Endothelial cell of umbilical vein (primary cell): ENCODE data around the gene SLC22A15. TPM values are rescaled to one million over a fixed set of nuclear protein-coding genes. Genes with fewer than 3 reads are reported as not detected.

Experiments used
- BruUV-seq: library from RNA; stranded (reverse); fragments of 400-500 nt; replicated peaks from 2 replicates; lab custom pipeline; 2021; lab: Mats Ljungman, UMichigan
- CTCF ChIA-PET: fragments of 300-600, 350-600 bp; sonication (Branson Sonifier 250); formaldehyde crosslinking; loops from one replicate; lab custom pipeline; 2021; ENCODE audit warnings: antibody characterized with exemption, inconsistent platforms; lab: Charles Lee
- POLR2A ChIA-PET: fragments of 300-600, 350-600 bp; sonication (Branson Sonifier 250); formaldehyde crosslinking; loops from one replicate; lab custom pipeline; 2021; ENCODE audit warnings: antibody characterized with exemption, inconsistent platforms; lab: Charles Lee
- DNase-seq: peaks from one replicate; pipeline ENCODE4 v3.0.0-alpha.2; 2011; ENCODE audit warnings: low read depth, low spot score
- FAIRE-seq: peaks from 2 replicates; lab custom pipeline; 2011; peaks lifted over from hg19 to GRCh38; lab: Jason Lieb, UNC
- H2AFZ ChIP-seq: 2 replicates; pipeline ENCODE4 v1.6.0; 2012; ENCODE audit warnings: low read depth, low read length, control low read depth, inconsistent platforms
- H3K27ac ChIP-seq: 2 replicates; pipeline ENCODE4 v1.5.1; 2011; ENCODE audit warnings: low read depth, mild to moderate bottlenecking, control low read depth, low read length, moderate library complexity; ENCODE audit not compliant: insufficient read depth
- H3K27me3 ChIP-seq, 2 experiments: 2 replicates each; pipeline versions ENCODE4 v1.6.0 to v1.6.1; 2011; ENCODE audit warnings: low read length in 2 of 2, mixed read lengths in 1 of 2; ENCODE audit not compliant: control insufficient read depth in 2 of 2, insufficient read depth in 2 of 2
- H3K36me3 ChIP-seq, 2 experiments: 2 replicates in 1 of 2; 3 replicates in 1 of 2; pipeline ENCODE4 v1.5.1; 2011; ENCODE audit warnings: low read length in 2 of 2, mild to moderate bottlenecking in 1 of 2, moderate library complexity in 1 of 2; ENCODE audit not compliant: control insufficient read depth in 2 of 2, insufficient read depth in 2 of 2; ENCODE audit errors: extremely low read depth in 1 of 2
- H3K4me1 ChIP-seq: 3 replicates; pipeline ENCODE4 v1.5.1; 2011; ENCODE audit warnings: mild to moderate bottlenecking, low read length; ENCODE audit not compliant: control insufficient read depth, insufficient read depth; ENCODE audit errors: extremely low read depth
- H3K4me2 ChIP-seq: 2 replicates; pipeline ENCODE4 v1.6.1; 2011; ENCODE audit warnings: low read length, control low read depth, mixed read lengths; ENCODE audit not compliant: insufficient read depth
- H3K4me3 ChIP-seq, 3 experiments: fragments of 200-600 bp in 1 of 3; sonication (generic), shearing (Covaris generic) in 1 of 3; replicated peaks in 1 of 3; 2 replicates each; pipeline ENCODE4 v1.5.1; 2011 to 2016; ENCODE audit warnings: control low read depth in 3 of 3, low read length in 3 of 3, mild to moderate bottlenecking in 2 of 3, inconsistent platforms in 1 of 3, low read depth in 1 of 3, moderate library complexity in 1 of 3; ENCODE audit not compliant: insufficient read depth in 1 of 3
- H3K79me2 ChIP-seq: 2 replicates; pipeline ENCODE4 v1.6.0; 2012; ENCODE audit warnings: low read length, inconsistent platforms; ENCODE audit not compliant: control insufficient read depth, insufficient read depth
- H3K9ac ChIP-seq: replicated peaks from 2 replicates; pipeline ENCODE3; 2011; ENCODE audit warnings: low read length, control low read depth; ENCODE audit not compliant: insufficient read depth; ENCODE audit errors: extremely low read depth
- H3K9me1 ChIP-seq: replicated peaks from 3 replicates; pipeline ENCODE4 v1.6.0; 2011; ENCODE audit warnings: mild to moderate bottlenecking, low read length; ENCODE audit not compliant: control insufficient read depth, insufficient read depth; ENCODE audit errors: extremely low read depth
- H3K9me3 ChIP-seq: replicated peaks from 2 replicates; pipeline ENCODE4 v1.5.1; 2012; ENCODE audit warnings: low read length, inconsistent platforms; ENCODE audit not compliant: control insufficient read depth, insufficient read depth
- H4K20me1 ChIP-seq: replicated peaks from 2 replicates; pipeline ENCODE3; 2011; ENCODE audit warnings: mild to moderate bottlenecking, low read length; ENCODE audit not compliant: control insufficient read depth, insufficient read depth; ENCODE audit errors: extremely low read depth
- EZH2 ChIP-seq: IDR thresholded peaks from 2 replicates; pipeline ENCODE4 v1.6.1; 2012; ENCODE audit warnings: borderline replicate concordance, low read depth, mild to moderate bottlenecking, moderate library complexity, low read length, inconsistent platforms; ENCODE audit not compliant: severe bottlenecking
- FOS ChIP-seq: IDR thresholded peaks from 2 replicates; pipeline ENCODE4 v1.6.1; 2011; ENCODE audit warnings: mild to moderate bottlenecking, low read length, moderate library complexity, borderline replicate concordance; ENCODE audit not compliant: insufficient read depth
- GATA2 ChIP-seq: IDR thresholded peaks from 2 replicates; pipeline ENCODE4 v1.7.0; 2011; ENCODE audit warnings: low read depth, mild to moderate bottlenecking, moderate library complexity, mixed read lengths, low read length; ENCODE audit not compliant: insufficient read length, insufficient read depth
- POLR2A ChIP-seq: IDR thresholded peaks from 2 replicates; pipeline ENCODE4 v1.6.1; 2012; ENCODE audit warnings: low read depth, mild to moderate bottlenecking, control low read depth, low read length
- dilution Hi-C: fragments of 300-500 bp; cut with MboI; formaldehyde crosslinking; loops from one replicate; pipeline ENCODE4 v1.15.0; 2019; ENCODE audit warnings: low sequenced_read_pairs; ENCODE audit not compliant: extremely low pct_ligation_motif_present
- intact Hi-C: fragments of 100-400 bp; cut with micrococcal nuclease; formaldehyde crosslinking; loops from one replicate; pipeline ENCODE4 v1.10.0; 2022
- polyA plus RNA-seq, 4 experiments: library from polyadenylated mRNA; depleted of rRNA in 3 of 4; stranded (reverse) in 3 of 4; unstranded in 1 of 4; fragments of >200 nt; gene quantifications; 2 replicates each; pipeline versions ENCODE4 v1.2.1 to v1.2.3, GENCODE V29; 2011 to 2012; ENCODE audit warnings: missing spikeins in 1 of 4
- total RNA-seq: library from RNA; stranded (reverse); gene quantifications from 2 replicates; pipeline ENCODE4 v1.2.3, GENCODE V29; 2021
- TF ChIP-seq, protein P1 (sequence below): IDR thresholded peaks from 2 replicates; pipeline ENCODE4 v1.6.1; 2011; ENCODE audit not compliant: insufficient read depth, insufficient read length
- TF ChIP-seq, protein P2 (sequence below), 2 donors: IDR thresholded peaks; 1 replicate in 1 of 2; 2 replicates in 1 of 2; pipeline ENCODE4 v1.5.1; 2011; ENCODE audit warnings: low read length in 2 of 2, mild to moderate bottlenecking in 2 of 2, moderate library complexity in 2 of 2, control low read depth in 1 of 2, inconsistent platforms in 1 of 2, low read depth in 1 of 2; ENCODE audit not compliant: insufficient read depth in 1 of 2; ENCODE audit errors: extremely low read depth in 1 of 2

The SLC22A15 gene
- total and polyA plus RNA-seq, 2 donors (not counting 3 experiments of a cell fraction or from before 2014, with no cell fraction given), result 0.44 TPM; not detected in 1

DNA sequence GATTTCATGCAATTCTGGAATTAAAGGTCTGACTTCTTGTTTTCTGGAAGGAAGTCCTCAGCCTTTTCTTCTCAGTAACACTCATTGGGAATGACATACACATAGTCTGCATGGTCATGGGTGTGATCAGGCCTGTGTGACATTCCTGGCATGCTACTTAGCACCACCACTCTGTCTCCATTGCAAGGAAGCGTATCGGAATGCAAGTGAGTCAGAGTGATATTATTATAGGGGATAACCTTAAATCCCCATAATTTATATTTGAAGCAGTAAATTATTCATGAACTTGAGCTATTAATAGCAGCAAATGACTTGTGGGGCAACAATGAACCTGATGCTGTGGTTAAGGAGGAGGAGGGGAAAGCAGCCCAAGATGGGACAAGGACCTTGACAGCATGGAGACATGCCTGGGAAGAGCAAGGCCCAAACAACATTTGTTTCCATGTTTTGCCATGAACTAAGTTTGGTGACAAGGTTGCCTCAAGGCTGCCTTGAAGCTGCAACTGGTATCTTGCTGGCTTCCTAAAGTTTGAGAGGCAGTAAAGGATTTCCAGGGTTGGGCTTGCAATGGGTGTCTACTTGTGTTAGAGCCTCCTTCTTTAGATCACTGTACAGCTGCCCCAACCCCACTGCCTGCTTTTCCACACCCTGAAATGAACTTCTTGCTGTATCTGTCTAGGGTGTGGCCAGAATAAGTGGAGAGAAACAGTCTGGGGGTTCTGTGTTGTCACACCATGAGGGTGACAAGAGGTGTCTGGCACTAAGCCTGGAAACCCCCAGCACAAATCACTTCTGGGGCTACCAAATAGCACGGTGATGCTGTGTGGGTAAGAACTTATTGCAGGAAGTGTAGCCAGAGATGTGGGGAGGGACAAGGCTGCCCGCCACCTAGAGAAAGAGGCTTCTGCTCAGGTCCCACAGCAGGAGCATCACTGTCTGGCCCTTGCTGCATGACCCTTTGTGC lies 139.4 kb downstream of the SLC22A15 start:
- TF ChIP-seq FOS, result no peak
- TF ChIP-seq EZH2, result no peak
- TF ChIP-seq POLR2A, result no peak
- no peak for TF ChIP-seq GATA2
- TF ChIP-seq, protein P1, sequence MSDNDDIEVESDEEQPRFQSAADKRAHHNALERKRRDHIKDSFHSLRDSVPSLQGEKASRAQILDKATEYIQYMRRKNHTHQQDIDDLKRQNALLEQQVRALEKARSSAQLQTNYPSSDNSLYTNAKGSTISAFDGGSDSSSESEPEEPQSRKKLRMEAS, result no peak
- TF ChIP-seq, protein P2, sequence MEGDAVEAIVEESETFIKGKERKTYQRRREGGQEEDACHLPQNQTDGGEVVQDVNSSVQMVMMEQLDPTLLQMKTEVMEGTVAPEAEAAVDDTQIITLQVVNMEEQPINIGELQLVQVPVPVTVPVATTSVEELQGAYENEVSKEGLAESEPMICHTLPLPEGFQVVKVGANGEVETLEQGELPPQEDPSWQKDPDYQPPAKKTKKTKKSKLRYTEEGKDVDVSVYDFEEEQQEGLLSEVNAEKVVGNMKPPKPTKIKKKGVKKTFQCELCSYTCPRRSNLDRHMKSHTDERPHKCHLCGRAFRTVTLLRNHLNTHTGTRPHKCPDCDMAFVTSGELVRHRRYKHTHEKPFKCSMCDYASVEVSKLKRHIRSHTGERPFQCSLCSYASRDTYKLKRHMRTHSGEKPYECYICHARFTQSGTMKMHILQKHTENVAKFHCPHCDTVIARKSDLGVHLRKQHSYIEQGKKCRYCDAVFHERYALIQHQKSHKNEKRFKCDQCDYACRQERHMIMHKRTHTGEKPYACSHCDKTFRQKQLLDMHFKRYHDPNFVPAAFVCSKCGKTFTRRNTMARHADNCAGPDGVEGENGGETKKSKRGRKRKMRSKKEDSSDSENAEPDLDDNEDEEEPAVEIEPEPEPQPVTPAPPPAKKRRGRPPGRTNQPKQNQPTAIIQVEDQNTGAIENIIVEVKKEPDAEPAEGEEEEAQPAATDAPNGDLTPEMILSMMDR (IDR thresholded peaks at IDR 0.05; ENCODE audit: extremely low read depth in 1 of 2, insufficient read depth in 1 of 2, low read depth in 1 of 2, low read length in 2 of 2), result no peak

More for the DNA sequence above, 139.4 kb downstream of the SLC22A15 start:
- no peak for FAIRE-seq
- Histone ChIP-seq H3K9ac (no peak overlapping the region), H3K9me3 (no peaks in the 10 kb centered on the region), H3K36me3 (no peaks in the 10 kb centered on the region), H2AFZ (no peak overlapping the region), H3K79me2 (no peaks in the 10 kb centered on the region), H3K4me1 (no peaks in the 10 kb centered on the region), H3K4me2 (no peak overlapping the region), H3K9me1 (no peaks in the 10 kb centered on the region), H3K27me3 (no peaks in the 10 kb centered on the region), H3K27ac (no peak overlapping the region), H3K4me3 (no peak overlapping the region), H4K20me1 (no peaks in the 10 kb centered on the region)
- CTCF ChIA-PET, result no interaction called here
- no peak for DNase-seq
- POLR2A ChIA-PET, result no interaction called here
- dilution Hi-C loops (no loop called here), intact Hi-C loops (no loop called here)
- BruUV-seq, result no TSS peak
